Caco-2 (cell line): Measurements from ENCODE around the gene NSD1. TPM values are rescaled to one million over a fixed set of nuclear protein-coding genes. Genes with fewer than 3 reads are reported as not detected.

Source experiments
- BruUV-seq: library from RNA; stranded (reverse); fragments of 400-500 nt; replicated peaks from 2 replicates; lab custom pipeline; 2021; lab: Mats Ljungman, UMichigan
- CTCF ChIA-PET: fragments of 300-600 bp; sonication (Branson Sonifier 250); formaldehyde crosslinking; loops from one replicate; lab custom pipeline; 2022; ENCODE audit warnings: antibody characterized with exemption; lab: Charles Lee
- POLR2A ChIA-PET: fragments of 300-600 bp; sonication (Branson Sonifier 250); formaldehyde crosslinking; loops from one replicate; lab custom pipeline; 2022; ENCODE audit warnings: antibody characterized with exemption; lab: Charles Lee
- DNase-seq, 2 experiments: peaks; one replicate each; pipeline versions ENCODE4 v3.0.0 to v3.0.0-alpha.2; 2020 to 2022
- H3K27me3 ChIP-seq: replicated peaks from 2 replicates; pipeline ENCODE4 v1.6.0; 2011; ENCODE audit warnings: low read length; ENCODE audit not compliant: control insufficient read depth, insufficient read depth
- H3K36me3 ChIP-seq: 2 replicates; pipeline ENCODE4 v1.5.1; 2011; ENCODE audit warnings: low read length; ENCODE audit not compliant: control insufficient read depth, insufficient read depth
- H3K4me1 ChIP-seq: fragments of 250-450 bp; sonication (Bioruptor Pico); 2 replicates; pipeline ENCODE4 v1.5.1; 2020; ENCODE audit warnings: mild to moderate bottlenecking
- H3K4me3 ChIP-seq: 2 replicates; pipeline ENCODE4 v1.5.1; 2011; ENCODE audit warnings: low read depth, mild to moderate bottlenecking, control low read depth, low read length
- H3K9me3 ChIP-seq: fragments of 250-450 bp; sonication (Bioruptor Pico); 2 replicates; pipeline ENCODE4 v1.5.1; 2020; ENCODE audit warnings: mild to moderate bottlenecking, moderate library complexity
- H3K27ac Mint-ChIP-seq: one replicate; pipeline ENCODE4 v1.8.0; 2022; ENCODE audit warnings: mixed read lengths; ENCODE audit not compliant: unreplicated experiment
- H3K27me3 Mint-ChIP-seq: one replicate; pipeline ENCODE4 v1.8.0; 2022; ENCODE audit warnings: mixed read lengths; ENCODE audit not compliant: insufficient read depth, unreplicated experiment
- H3K36me3 Mint-ChIP-seq: one replicate; pipeline ENCODE4 v1.8.0; 2022; ENCODE audit warnings: mild to moderate bottlenecking, mixed read lengths; ENCODE audit not compliant: insufficient read depth, unreplicated experiment
- H3K4me1 Mint-ChIP-seq: one replicate; pipeline ENCODE4 v1.8.0; 2022; ENCODE audit warnings: low read depth, mixed read lengths; ENCODE audit not compliant: unreplicated experiment
- H3K4me3 Mint-ChIP-seq: one replicate; pipeline ENCODE4 v1.8.0; 2022; ENCODE audit warnings: mild to moderate bottlenecking, moderate library complexity, mixed read lengths; ENCODE audit not compliant: unreplicated experiment
- H3K9me3 Mint-ChIP-seq: one replicate; pipeline ENCODE4 v1.8.0; 2022; ENCODE audit warnings: mixed read lengths; ENCODE audit not compliant: unreplicated experiment
- CTCF ChIP-seq, 2 experiments: fragments of 200-600 bp in 1 of 2; IDR thresholded peaks; 1 replicate in 1 of 2; 2 replicates in 1 of 2; pipeline versions ENCODE4 v1.5.1 to v1.8.0; 2011 to 2022; ENCODE audit warnings: antibody characterized with exemption in 1 of 2, control low read depth in 1 of 2, inconsistent platforms in 1 of 2, low read depth in 1 of 2, low read length in 1 of 2, mild to moderate bottlenecking in 1 of 2, moderate library complexity in 1 of 2; ENCODE audit not compliant: insufficient read depth in 1 of 2, severe bottlenecking in 1 of 2, unreplicated experiment in 1 of 2
- intact Hi-C: fragments of 100-400 bp; cut with micrococcal nuclease; formaldehyde crosslinking; loops from one replicate; pipeline ENCODE4 v1.10.0; 2022; ENCODE audit not compliant: unreplicated experiment
- total RNA-seq: library from RNA; stranded (reverse); gene quantifications from 2 replicates; pipeline ENCODE4 v1.2.3, GENCODE V29; 2022

NSD1 gene
- total RNA-seq, 1 experiment from 2014 or later = 67.4 TPM

- CTCF ChIA-PET = interaction anchor here (0.6 to 2.2 kb wide), 3 partner anchors 10 to 273 kb away, joined by 4 to 11 read pairs (median 7); no protein-coding TSS in a partner anchor
- intact Hi-C loops = no loop called here
- no peak overlapping the region for H3K4me3 Mint-ChIP-seq
Observed at GRCh38 chr5:177300236-177300880, 166.8 kb downstream of the NSD1 start.

GRCh38 chr5:177300951-177301350 is 167.4 kb downstream of the NSD1 start:
- intact Hi-C loops = no loop called here
- TF ChIP-seq CTCF (IDR thresholded peaks at IDR 0.05; ENCODE audit: insufficient read depth in 1 of 2, low read depth in 1 of 2, low read length in 1 of 2, severe bottlenecking in 1 of 2, unreplicated experiment in 1 of 2) = no peak
- POLR2A ChIA-PET = interaction anchor here (0.6 kb wide), 1 partner anchor 28 kb away, joined by 4 read pairs; no protein-coding TSS in a partner anchor
- Mint-ChIP-seq H3K9me3 (no peaks in the 10 kb centered on the region), H3K36me3 (peaks cover 70% of the 10 kb centered on the region), H3K27me3 (no peaks in the 10 kb centered on the region), H3K4me3 (no peak overlapping the region), H3K4me1 (peaks cover 21% of the 10 kb centered on the region), H3K27ac (no peak overlapping the region)
- BruUV-seq = no TSS peak
- no peak for DNase-seq
- Histone ChIP-seq H3K36me3 (peaks cover 7% of the 10 kb centered on the region), H3K27me3 (no peaks in the 10 kb centered on the region), H3K9me3 (no peaks in the 10 kb centered on the region), H3K4me1 (peaks cover 29% of the 10 kb centered on the region), H3K4me3 (no peak overlapping the region)
- CTCF ChIA-PET = interaction anchor here (2.2 kb wide), 1 partner anchor 9 kb away, joined by 11 read pairs; no protein-coding TSS in a partner anchor

More at GRCh38 chr5:177300236-177300880, 166.8 kb downstream of the NSD1 start:
- Mint-ChIP-seq H3K36me3 (peaks cover 70% of the 10 kb centered on the region), H3K4me1 (peaks cover 21% of the 10 kb centered on the region), H3K27me3 (no peaks in the 10 kb centered on the region), H3K27ac (peak overlapping the region; percentile 32), H3K9me3 (no peaks in the 10 kb centered on the region)
- no peak overlapping the region for H3K4me3 ChIP-seq
- peaks cover 5% of the 10 kb centered on the region for H3K36me3 ChIP-seq
- no TSS peak for BruUV-seq
- H3K27me3 ChIP-seq = no peaks in the 10 kb centered on the region
- no peak for TF ChIP-seq CTCF (IDR thresholded peaks at IDR 0.05; ENCODE audit: insufficient read depth in 1 of 2, low read depth in 1 of 2, low read length in 1 of 2, severe bottlenecking in 1 of 2, unreplicated experiment in 1 of 2)
- DNase-seq = no peak
- POLR2A ChIA-PET = interaction anchor here (0.6 kb wide), 1 partner anchor 16 kb away, joined by 8 read pairs; no protein-coding TSS in a partner anchor
- peaks cover 29% of the 10 kb centered on the region for H3K4me1 ChIP-seq
- H3K9me3 ChIP-seq = no peaks in the 10 kb centered on the region

GRCh38 chr5:177301503-177302165 is 168.1 kb downstream of the NSD1 start:
- intact Hi-C loops = loop anchor here (1.0 kb wide), 1 partner anchor 187 kb away; no protein-coding TSS in a partner anchor
- ChIA-PET CTCF (interaction anchor here (2.2 to 2.4 kb wide), 2 partner anchors 8 to 188 kb away, joined by 11 to 13 read pairs; no protein-coding TSS in a partner anchor), POLR2A (interaction anchor here (0.5 to 0.6 kb wide), 2 partner anchors 29 to 84 kb away, joined by 4 to 6 read pairs; no protein-coding TSS in a partner anchor)
- H3K27me3 ChIP-seq = no peaks in the 10 kb centered on the region
- peak overlapping the region; percentile 94 for H3K27ac Mint-ChIP-seq
- no peak for TF ChIP-seq CTCF (IDR thresholded peaks at IDR 0.05; ENCODE audit: insufficient read depth in 1 of 2, low read depth in 1 of 2, low read length in 1 of 2, severe bottlenecking in 1 of 2, unreplicated experiment in 1 of 2)
- peaks cover 74% of the 10 kb centered on the region for H3K36me3 Mint-ChIP-seq
- H3K27me3 Mint-ChIP-seq = no peaks in the 10 kb centered on the region
- no peaks in the 10 kb centered on the region for H3K9me3 Mint-ChIP-seq
- no peak overlapping the region for H3K4me3 ChIP-seq
- peak overlapping the region; percentile 94 for H3K4me3 Mint-ChIP-seq
- DNase-seq = peak in 1 of 2 experiments; percentile 33
- H3K36me3 ChIP-seq = peaks cover 7% of the 10 kb centered on the region
- peaks cover 29% of the 10 kb centered on the region for H3K4me1 ChIP-seq
- peaks cover 21% of the 10 kb centered on the region for H3K4me1 Mint-ChIP-seq
- BruUV-seq = no TSS peak
- no peaks in the 10 kb centered on the region for H3K9me3 ChIP-seq
